CD14-positive monocyte (primary cell): ENCODE measurements around the gene PCDHAC2. TPM values are rescaled to one million over a fixed set of nuclear protein-coding genes. Genes with fewer than 3 reads are reported as not detected.

Source experiments
- DNase-seq, 3 donors: peaks; one replicate each; pipeline ENCODE4 v3.0.0-alpha.2; 2011 to 2022
- H2AFZ ChIP-seq: 2 replicates; pipeline ENCODE4 v1.6.0; 2012; ENCODE audit warnings: mild to moderate bottlenecking, low read depth, low read length, inconsistent platforms; ENCODE audit not compliant: insufficient read depth, poor library complexity, severe bottlenecking
- H3K27ac ChIP-seq, 2 donors: 1 replicate in 1 of 2; 2 replicates in 1 of 2; pipeline ENCODE4 v1.5.1; 2012 to 2013; ENCODE audit warnings: low read length in 2 of 2, control low read depth in 1 of 2, inconsistent platforms in 1 of 2, low read depth in 1 of 2, mild to moderate bottlenecking in 1 of 2
- H3K27me3 ChIP-seq, 2 donors: one replicate each; pipeline versions ENCODE4 v1.6.0 to v1.6.1; 2011 to 2013; ENCODE audit warnings: low read length in 2 of 2; ENCODE audit not compliant: control insufficient read depth in 2 of 2, insufficient read depth in 2 of 2
- H3K36me3 ChIP-seq, 2 donors: replicated peaks in 1 of 2; 1 replicate in 1 of 2; 2 replicates in 1 of 2; pipeline versions ENCODE4 v1.5.1 to v1.6.1; 2012 to 2013; ENCODE audit warnings: low read length in 2 of 2, control low read depth in 1 of 2, inconsistent platforms in 1 of 2, mild to moderate bottlenecking in 1 of 2; ENCODE audit not compliant: insufficient read depth in 2 of 2, control insufficient read depth in 1 of 2
- H3K4me1 ChIP-seq, 2 donors: 1 replicate in 1 of 2; 2 replicates in 1 of 2; pipeline versions ENCODE4 v1.5.1 to v1.6.1; 2012 to 2013; ENCODE audit warnings: low read length in 2 of 2, control low read depth in 1 of 2, inconsistent platforms in 1 of 2, mild to moderate bottlenecking in 1 of 2, moderate library complexity in 1 of 2; ENCODE audit not compliant: insufficient read depth in 2 of 2, control insufficient read depth in 1 of 2
- H3K4me2 ChIP-seq: replicated peaks from 2 replicates; pipeline ENCODE3; 2012; ENCODE audit warnings: low read length, moderate library complexity, mild to moderate bottlenecking; ENCODE audit not compliant: poor library complexity, severe bottlenecking; ENCODE audit errors: extremely low read depth
- H3K4me3 ChIP-seq, 3 experiments: fragments of 200-600 bp in 1 of 3; sonication (generic) in 1 of 3; replicated peaks in 1 of 3; 1 replicate in 2 of 3; 2 replicates in 1 of 3; pipeline ENCODE4 v1.5.1; 2011 to 2013; ENCODE audit warnings: low read length in 3 of 3, mild to moderate bottlenecking in 3 of 3, control low read depth in 2 of 3, low read depth in 2 of 3, inconsistent platforms in 1 of 3, moderate library complexity in 1 of 3
- H3K79me2 ChIP-seq: 2 replicates; pipeline ENCODE4 v1.6.0; 2012; ENCODE audit warnings: mild to moderate bottlenecking, control low read depth, inconsistent platforms, low read length, moderate library complexity; ENCODE audit not compliant: insufficient read depth
- H3K9ac ChIP-seq: 2 replicates; pipeline ENCODE4 v1.6.0; 2017; ENCODE audit warnings: low read length, mild to moderate bottlenecking; ENCODE audit not compliant: insufficient read depth, poor library complexity, severe bottlenecking
- H3K9me3 ChIP-seq, 2 donors: replicated peaks in 1 of 2; 1 replicate in 1 of 2; 2 replicates in 1 of 2; pipeline versions ENCODE4 v1.5.1 to v1.6.1; 2012 to 2013; ENCODE audit warnings: low read length in 2 of 2, control low read depth in 1 of 2; ENCODE audit not compliant: control insufficient read depth in 1 of 2, insufficient read depth in 1 of 2
- H4K20me1 ChIP-seq: 2 replicates; pipeline ENCODE4 v1.6.0; 2012; ENCODE audit warnings: mild to moderate bottlenecking, low read length, control low read depth, moderate library complexity; ENCODE audit not compliant: insufficient read depth
- H3K27ac Mint-ChIP-seq, 7 donors: one replicate each; pipeline ENCODE4 v1.8.0; 2020; ENCODE audit warnings: mild to moderate bottlenecking in 7 of 7, mixed read lengths in 7 of 7, moderate library complexity in 6 of 7, inconsistent platforms in 2 of 7
- H3K27me3 Mint-ChIP-seq, 3 donors: one replicate each; pipeline ENCODE4 v1.8.0; 2021 to 2022; ENCODE audit warnings: low read depth in 3 of 3, mild to moderate bottlenecking in 3 of 3, mixed read lengths in 3 of 3, moderate library complexity in 3 of 3, inconsistent platforms in 1 of 3
- H3K36me3 Mint-ChIP-seq, 2 donors: one replicate each; pipeline ENCODE4 v1.8.0; 2020; ENCODE audit warnings: mixed read lengths in 2 of 2, inconsistent platforms in 1 of 2, mild to moderate bottlenecking in 1 of 2
- H3K4me1 Mint-ChIP-seq: one replicate; pipeline ENCODE4 v1.8.0; 2020; ENCODE audit warnings: mild to moderate bottlenecking, mixed read lengths
- H3K4me3 Mint-ChIP-seq, 2 donors: one replicate each; pipeline ENCODE4 v1.8.0; 2020; ENCODE audit warnings: mild to moderate bottlenecking in 2 of 2, mixed read lengths in 2 of 2, moderate library complexity in 1 of 2
- H3K9me3 Mint-ChIP-seq, 7 donors: one replicate each; pipeline ENCODE4 v1.8.0; 2020 to 2022; ENCODE audit warnings: mixed read lengths in 7 of 7, mild to moderate bottlenecking in 6 of 7, moderate library complexity in 6 of 7, inconsistent platforms in 2 of 7
- CTCF ChIP-seq: fragments of 200-600 bp; IDR thresholded peaks from one replicate; pipeline ENCODE4 v1.8.0; 2022; ENCODE audit warnings: antibody characterized with exemption, mild to moderate bottlenecking
- intact Hi-C, 2 donors: fragments of 100-400 bp; cut with micrococcal nuclease; formaldehyde crosslinking; loops; one replicate each; pipeline versions ENCODE4 v1.15.0 to v1.15.1; 2023
- polyA plus RNA-seq, 3 donors: library from polyadenylated mRNA; depleted of rRNA in 1 of 3; unstranded in 2 of 3; stranded (reverse) in 1 of 3; fragments of 300-500 nt in 2 of 3; fragments of >200 nt in 1 of 3; fragmentation: Illumina TruSeq in 2 of 3; gene quantifications; 1 replicate in 2 of 3; 2 replicates in 1 of 3; pipeline ENCODE4 v1.2.3, GENCODE V29; 2012 to 2021

PCDHAC2 gene
- polyA plus RNA-seq, 3 donors = not detected

- H3K9me3 Mint-ChIP-seq = peaks cover 0 to 23% (median 15%) of the 10 kb centered on the region in 7 donors
- no peak for DNase-seq
- intact Hi-C loops = no loop called here
Observed at GRCh38 chr5:140969880-140970279, 3.6 kb downstream of the PCDHAC2 start.

GRCh38 chr5:140973550-140973949 is 7.3 kb downstream of the PCDHAC2 start:
- Histone ChIP-seq H3K4me2 (no peak overlapping the region), H3K27ac (no peak overlapping the region), H4K20me1 (no peaks in the 10 kb centered on the region), H3K36me3 (no peaks in the 10 kb centered on the region), H3K4me1 (no peaks in the 10 kb centered on the region), H3K27me3 (no peaks in the 10 kb centered on the region), H3K9me3 (peaks cover 0 to 3% of the 10 kb centered on the region in 2 donors), H3K4me3 (no peak overlapping the region), H3K79me2 (no peaks in the 10 kb centered on the region), H3K9ac (no peak overlapping the region), H2AFZ (no peak overlapping the region)
- no peak for TF ChIP-seq CTCF
- intact Hi-C loops = no loop called here
- no peak for DNase-seq
- Mint-ChIP-seq H3K27ac (no peak overlapping the region), H3K36me3 (no peaks in the 10 kb centered on the region), H3K9me3 (peaks cover 0 to 6% (median 2%) of the 10 kb centered on the region in 7 donors), H3K4me1 (no peaks in the 10 kb centered on the region), H3K4me3 (no peak overlapping the region), H3K27me3 (peaks cover 0 to 3% (median 2%) of the 10 kb centered on the region in 3 donors)

More at GRCh38 chr5:140969880-140970279, 3.6 kb downstream of the PCDHAC2 start:
- Histone ChIP-seq H3K27ac (no peak overlapping the region), H2AFZ (no peak overlapping the region), H4K20me1 (no peaks in the 10 kb centered on the region), H3K4me1 (no peaks in the 10 kb centered on the region), H3K9ac (no peak overlapping the region), H3K4me3 (no peak overlapping the region), H3K79me2 (no peaks in the 10 kb centered on the region), H3K4me2 (no peak overlapping the region), H3K9me3 (peaks cover 12 to 13% of the 10 kb centered on the region in 2 donors), H3K36me3 (no peaks in the 10 kb centered on the region), H3K27me3 (peaks cover 15 to 31% of the 10 kb centered on the region in 2 donors)
- no peak overlapping the region for H3K4me3 Mint-ChIP-seq
- peaks cover 23 to 34% (median 31%) of the 10 kb centered on the region in 3 donors for H3K27me3 Mint-ChIP-seq
- no peaks in the 10 kb centered on the region for H3K4me1 Mint-ChIP-seq
- no peak overlapping the region for H3K27ac Mint-ChIP-seq
- H3K36me3 Mint-ChIP-seq = peaks cover 0 to 3% of the 10 kb centered on the region in 2 donors
- TF ChIP-seq CTCF = no peak
